Astrocyte of the spinal cord (primary cell): Measurements from ENCODE around the gene PFKFB2.

Experiments used
- DNase-seq: peaks from one replicate; pipeline ENCODE4 v3.0.0; 2011; ENCODE audit warnings: low read depth, low spot score
- H3K4me3 ChIP-seq: 2 replicates; pipeline ENCODE4 v1.5.1; 2011; ENCODE audit warnings: low read depth, mild to moderate bottlenecking, low read length, moderate library complexity
- in situ Hi-C: cut with HindIII; loops from 2 replicates; pipeline ENCODE4 v1.10.0; 2017; ENCODE audit warnings: low sequenced_read_pairs
- TF ChIP-seq, protein P1 (sequence below): IDR thresholded peaks from 2 replicates; pipeline ENCODE4 v1.5.1; 2012; ENCODE audit warnings: low read depth, mild to moderate bottlenecking, low read length, inconsistent platforms

Gene PFKFB2

DNA sequence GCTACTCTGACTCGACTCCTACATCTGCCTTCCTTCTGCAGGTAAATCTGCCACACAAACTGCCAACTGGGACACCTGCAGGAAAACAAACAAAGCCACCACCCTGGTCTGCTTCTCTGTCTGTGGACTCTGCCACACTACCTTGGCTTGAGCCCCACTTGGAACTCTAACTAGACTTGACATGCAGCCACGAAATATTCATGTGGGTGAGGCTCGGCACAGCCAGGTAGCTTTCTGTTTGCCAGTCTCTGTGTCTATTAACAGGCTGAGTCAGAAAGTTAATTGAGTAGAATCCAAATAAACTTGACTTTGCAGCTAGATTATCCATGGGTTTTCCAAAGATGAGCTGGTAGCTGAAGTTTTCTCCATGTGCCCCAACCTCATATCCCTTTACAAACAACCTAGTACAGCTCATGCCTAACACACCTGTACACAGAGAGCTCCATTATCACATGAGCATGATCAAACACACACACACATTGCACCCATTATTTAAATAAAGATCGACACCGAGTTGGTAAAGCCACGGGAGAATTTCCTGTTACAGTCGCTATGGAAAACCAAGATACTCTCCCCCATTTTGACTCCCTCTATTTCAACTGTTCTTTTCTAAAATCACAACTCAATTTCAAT lies 21.3 kb upstream of the PFKFB2 start:
- TF ChIP-seq, protein P1, sequence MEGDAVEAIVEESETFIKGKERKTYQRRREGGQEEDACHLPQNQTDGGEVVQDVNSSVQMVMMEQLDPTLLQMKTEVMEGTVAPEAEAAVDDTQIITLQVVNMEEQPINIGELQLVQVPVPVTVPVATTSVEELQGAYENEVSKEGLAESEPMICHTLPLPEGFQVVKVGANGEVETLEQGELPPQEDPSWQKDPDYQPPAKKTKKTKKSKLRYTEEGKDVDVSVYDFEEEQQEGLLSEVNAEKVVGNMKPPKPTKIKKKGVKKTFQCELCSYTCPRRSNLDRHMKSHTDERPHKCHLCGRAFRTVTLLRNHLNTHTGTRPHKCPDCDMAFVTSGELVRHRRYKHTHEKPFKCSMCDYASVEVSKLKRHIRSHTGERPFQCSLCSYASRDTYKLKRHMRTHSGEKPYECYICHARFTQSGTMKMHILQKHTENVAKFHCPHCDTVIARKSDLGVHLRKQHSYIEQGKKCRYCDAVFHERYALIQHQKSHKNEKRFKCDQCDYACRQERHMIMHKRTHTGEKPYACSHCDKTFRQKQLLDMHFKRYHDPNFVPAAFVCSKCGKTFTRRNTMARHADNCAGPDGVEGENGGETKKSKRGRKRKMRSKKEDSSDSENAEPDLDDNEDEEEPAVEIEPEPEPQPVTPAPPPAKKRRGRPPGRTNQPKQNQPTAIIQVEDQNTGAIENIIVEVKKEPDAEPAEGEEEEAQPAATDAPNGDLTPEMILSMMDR = no peak
- in situ Hi-C loops = no loop called here
- H3K4me3 ChIP-seq = no peak overlapping the region
- no peak for DNase-seq

DNA sequence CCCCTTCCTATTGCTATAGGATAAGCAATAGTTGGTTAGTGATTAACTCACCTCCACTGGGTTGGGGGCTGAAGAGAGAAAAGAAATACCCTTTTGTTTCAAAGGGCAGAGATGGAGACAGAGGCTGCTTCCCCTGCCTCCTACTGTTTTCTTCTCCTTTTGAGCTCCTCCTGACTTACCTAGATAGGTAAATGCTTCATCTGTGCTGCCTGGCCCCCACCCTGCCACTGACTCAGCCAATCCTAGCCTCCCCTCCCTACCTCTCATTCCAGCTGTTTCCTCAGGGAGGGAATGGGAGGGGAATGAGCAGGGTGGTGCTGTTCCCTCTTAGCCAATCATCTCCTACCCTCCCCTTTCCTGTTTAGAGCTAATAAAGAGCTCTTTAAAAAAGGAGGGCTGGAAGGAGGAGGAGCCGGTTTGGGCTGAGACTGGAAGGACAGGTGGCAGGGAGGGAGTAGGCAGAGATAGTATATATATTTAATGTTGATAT lies 20.5 kb upstream of the PFKFB2 start, which contains the start of gene C1orf116:
TSS of gene C1orf116 (minus strand) at position 229 of the 490 bp plus-strand sequence. CDS start 5,158 bp downstream, outside the sequence.
- no peak within 1 kb of the TSS for H3K4me3 ChIP-seq
- DNase-seq = no peak
- in situ Hi-C loops = no loop called here
- TF ChIP-seq, protein P1 = no peak

DNA sequence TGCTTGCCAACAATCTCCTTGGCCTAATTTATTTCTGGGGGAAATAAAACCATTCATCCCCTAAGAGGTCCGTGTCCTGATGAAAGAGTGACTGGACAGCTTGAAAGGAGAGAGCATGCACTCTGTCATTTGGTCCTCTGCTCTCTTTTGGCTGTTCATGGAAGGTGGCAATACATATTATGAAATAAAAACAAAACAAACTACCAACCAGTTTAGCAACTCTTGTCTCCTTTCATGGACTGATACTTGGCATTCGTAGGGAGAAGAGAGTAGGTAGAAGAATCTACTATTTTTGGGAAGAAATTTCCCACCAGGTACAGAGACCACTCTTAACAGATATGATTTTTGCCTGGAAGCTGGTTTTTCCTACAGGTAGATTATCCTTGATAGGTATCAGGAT lies 19.8 kb upstream of the PFKFB2 start:
- no peak overlapping the region for H3K4me3 ChIP-seq
- DNase-seq = no peak
- TF ChIP-seq, protein P1 = no peak
- in situ Hi-C loops = no loop called here

DNA sequence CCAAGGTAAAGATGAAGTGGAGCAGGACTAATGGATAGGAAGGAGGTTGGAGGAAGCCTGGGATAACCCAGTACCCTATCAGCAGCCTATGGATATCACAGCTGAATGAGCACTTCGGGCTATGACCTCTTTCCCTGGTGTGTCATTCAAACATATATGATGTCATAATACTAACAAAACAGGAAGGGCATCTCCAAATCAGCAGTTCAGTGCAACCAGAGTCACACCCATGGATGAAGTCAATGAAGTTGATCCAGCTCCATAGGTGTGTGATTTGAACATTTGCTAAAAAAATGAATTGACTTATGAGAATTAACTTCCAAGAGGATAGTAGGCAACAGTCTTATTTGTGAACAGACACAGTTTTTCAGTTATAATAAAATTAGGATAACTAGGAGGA lies 18.9 kb upstream of the PFKFB2 start:
- in situ Hi-C loops = no loop called here
- TF ChIP-seq, protein P1 = no peak
- no peak overlapping the region for H3K4me3 ChIP-seq
- no peak for DNase-seq

DNA sequence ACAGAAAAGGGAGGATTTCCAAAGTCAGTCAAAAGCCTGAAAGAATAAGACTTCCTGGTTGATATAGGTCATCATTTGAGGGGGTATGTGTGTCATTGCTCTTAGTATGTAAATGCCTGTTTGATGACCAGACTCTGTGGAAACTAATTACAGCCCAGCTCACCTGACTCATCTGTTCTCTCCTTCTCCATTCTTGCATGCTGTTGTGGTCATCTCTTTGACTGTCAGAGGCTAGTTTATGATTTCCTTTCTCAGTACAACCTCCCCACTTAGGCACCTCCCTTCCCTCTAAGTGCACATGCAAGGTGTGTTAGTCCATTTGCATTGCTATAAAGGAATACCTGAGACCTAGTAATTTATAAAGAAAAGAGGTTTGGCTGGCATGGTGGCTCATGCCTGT lies 18.1 kb upstream of the PFKFB2 start:
- in situ Hi-C loops = no loop called here
- TF ChIP-seq, protein P1 = no peak
- peak; percentile 60 for DNase-seq

DNA sequence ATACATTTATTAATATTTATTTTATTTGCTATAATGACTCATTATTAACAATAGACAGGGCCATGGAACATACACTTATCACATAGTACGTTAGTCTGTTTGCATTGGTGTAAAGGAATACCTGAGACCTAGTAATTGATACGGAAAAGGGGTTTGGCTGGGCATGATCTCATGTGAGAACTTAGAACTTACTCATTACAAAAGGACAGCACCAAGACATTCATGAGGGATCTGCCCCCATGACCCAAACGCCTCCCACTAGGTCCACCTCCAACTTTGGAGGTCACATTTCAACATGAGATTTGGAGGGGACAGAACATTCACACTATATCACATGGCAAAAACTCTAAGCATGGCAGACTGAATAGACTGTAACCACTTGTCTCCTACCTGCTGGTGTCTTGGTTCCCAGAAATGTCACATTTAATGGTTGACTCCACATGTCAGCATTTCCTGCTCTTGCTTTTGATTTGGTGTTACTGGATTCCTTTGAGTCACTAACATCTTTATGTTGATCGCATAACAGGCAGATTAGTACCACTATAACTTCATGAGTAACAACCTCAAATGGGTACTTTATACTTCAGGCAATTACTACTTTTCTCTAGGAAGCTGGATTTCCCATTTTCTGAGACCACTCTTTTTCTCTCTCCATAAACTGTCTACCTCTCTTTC lies 17.1 kb upstream of the PFKFB2 start:
- DNase-seq = no peak
- H3K4me3 ChIP-seq = no peak overlapping the region
- in situ Hi-C loops = no loop called here
- TF ChIP-seq, protein P1 = no peak

More for the DNA sequence above, 18.1 kb upstream of the PFKFB2 start:
- no peak overlapping the region for H3K4me3 ChIP-seq
